Lower lobe of right lung (tissue), 2 donors: ENCODE results near the gene DNAJC24. TPM values are rescaled to one million over a fixed set of nuclear protein-coding genes. Genes with fewer than 3 reads are reported as not detected.
A peak's percentile ranks its signal among the peaks of the same experiment; 100 is the strongest.

Experiments
- ATAC-seq, 2 donors: fragments of 200-7000 bp; cut with Tn5 transposase; one replicate each; pipeline ENCODE4 v1.9.1; 2020 to 2022; ENCODE audit warnings: mild to moderate bottlenecking in 2 of 2, moderate library complexity in 2 of 2
- DNase-seq: peaks from one replicate; pipeline ENCODE4 v3.0.0-alpha.2; 2020
- H3K27ac ChIP-seq: fragments of 200-600 bp; one replicate; pipeline ENCODE4 v1.8.0; 2022
- H3K27me3 ChIP-seq: fragments of 200-600 bp; one replicate; pipeline ENCODE4 v1.8.0; 2022; ENCODE audit warnings: low read depth
- H3K36me3 ChIP-seq: fragments of 200-600 bp; one replicate; pipeline ENCODE4 v1.8.0; 2022; ENCODE audit warnings: mild to moderate bottlenecking
- H3K4me1 ChIP-seq: fragments of 200-600 bp; one replicate; pipeline ENCODE4 v1.8.0; 2022
- H3K4me3 ChIP-seq: fragments of 200-600 bp; one replicate; pipeline ENCODE4 v1.8.0; 2022; ENCODE audit warnings: mild to moderate bottlenecking
- H3K9me3 ChIP-seq: fragments of 200-600 bp; one replicate; pipeline ENCODE4 v1.8.0; 2022
- intact Hi-C: fragments of 100-400 bp; cut with DNase I; formaldehyde crosslinking; loops from one replicate; pipeline ENCODE4 v1.11.0; 2022
- total RNA-seq: library from RNA; stranded (reverse); fragmentation: NEBNext Ultra II Directional; extraction: Animal tissue kit (Norgen Biotek cat#: 25700); gene quantifications from one replicate; pipeline ENCODE4 v1.2.1, GENCODE V29; 2021
- TF ChIP-seq, protein P1 (sequence below): fragments of 200-600 bp; IDR thresholded peaks from one replicate; pipeline ENCODE4 v1.8.0; 2022; ENCODE audit warnings: antibody characterized with exemption, mild to moderate bottlenecking
- donor health status: DM: no; HTN: yes; CAD: no; lungs with severe emphysema.

The DNAJC24 gene
- total RNA-seq, 1 donor from 2014 or later = 16.3 TPM

- TF ChIP-seq, protein P1, sequence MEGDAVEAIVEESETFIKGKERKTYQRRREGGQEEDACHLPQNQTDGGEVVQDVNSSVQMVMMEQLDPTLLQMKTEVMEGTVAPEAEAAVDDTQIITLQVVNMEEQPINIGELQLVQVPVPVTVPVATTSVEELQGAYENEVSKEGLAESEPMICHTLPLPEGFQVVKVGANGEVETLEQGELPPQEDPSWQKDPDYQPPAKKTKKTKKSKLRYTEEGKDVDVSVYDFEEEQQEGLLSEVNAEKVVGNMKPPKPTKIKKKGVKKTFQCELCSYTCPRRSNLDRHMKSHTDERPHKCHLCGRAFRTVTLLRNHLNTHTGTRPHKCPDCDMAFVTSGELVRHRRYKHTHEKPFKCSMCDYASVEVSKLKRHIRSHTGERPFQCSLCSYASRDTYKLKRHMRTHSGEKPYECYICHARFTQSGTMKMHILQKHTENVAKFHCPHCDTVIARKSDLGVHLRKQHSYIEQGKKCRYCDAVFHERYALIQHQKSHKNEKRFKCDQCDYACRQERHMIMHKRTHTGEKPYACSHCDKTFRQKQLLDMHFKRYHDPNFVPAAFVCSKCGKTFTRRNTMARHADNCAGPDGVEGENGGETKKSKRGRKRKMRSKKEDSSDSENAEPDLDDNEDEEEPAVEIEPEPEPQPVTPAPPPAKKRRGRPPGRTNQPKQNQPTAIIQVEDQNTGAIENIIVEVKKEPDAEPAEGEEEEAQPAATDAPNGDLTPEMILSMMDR = no peak
- no peak overlapping the region for H3K4me3 ChIP-seq
- H3K27ac ChIP-seq = no peak overlapping the region
- H3K27me3 ChIP-seq = no peaks in the 10 kb centered on the region
- no peaks in the 10 kb centered on the region for H3K9me3 ChIP-seq
- no peak for ATAC-seq
- no peaks in the 10 kb centered on the region for H3K4me1 ChIP-seq
- intact Hi-C loops = no loop called here
- no peaks in the 10 kb centered on the region for H3K36me3 ChIP-seq
- DNase-seq = no peak
Measured at GRCh38 chr11:31327417-31327816, 42.2 kb upstream of the DNAJC24 start.

- no peak overlapping the region for H3K27ac ChIP-seq
- no peaks in the 10 kb centered on the region for H3K27me3 ChIP-seq
- intact Hi-C loops = no loop called here
- TF ChIP-seq, protein P1 = no peak
- no peaks in the 10 kb centered on the region for H3K9me3 ChIP-seq
- DNase-seq (no peak), ATAC-seq (no peak)
- H3K36me3 ChIP-seq = no peaks in the 10 kb centered on the region
- H3K4me3 ChIP-seq = no peak overlapping the region
- no peaks in the 10 kb centered on the region for H3K4me1 ChIP-seq
Measured at GRCh38 chr11:31328697-31329096, 41.0 kb upstream of the DNAJC24 start.

DNA sequence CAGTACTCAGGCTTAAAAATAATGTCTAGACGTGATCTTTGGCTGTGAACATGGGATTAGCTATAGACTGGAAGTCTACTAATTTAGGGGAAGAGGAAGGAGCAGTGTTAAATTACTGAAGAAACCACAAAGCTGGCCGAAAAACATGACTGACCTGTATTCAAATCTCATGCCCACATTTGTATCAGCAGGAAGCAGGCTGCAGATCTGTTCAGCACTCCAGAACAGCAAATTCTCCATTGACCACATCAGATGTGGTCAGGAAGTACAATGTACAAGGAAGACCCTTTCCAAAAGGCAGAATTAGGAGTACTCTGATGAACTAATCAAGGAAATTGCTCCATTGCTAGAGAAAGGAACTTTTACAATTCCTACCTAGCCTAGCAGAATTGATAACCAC lies 31.9 kb upstream of the DNAJC24 start:
- TF ChIP-seq, protein P1 = no peak
- DNase-seq (no peak), ATAC-seq (no peak)
- intact Hi-C loops = no loop called here
- H3K9me3 ChIP-seq = no peaks in the 10 kb centered on the region
- H3K27me3 ChIP-seq = no peaks in the 10 kb centered on the region
- H3K4me1 ChIP-seq = no peaks in the 10 kb centered on the region
- no peaks in the 10 kb centered on the region for H3K36me3 ChIP-seq
- no peak overlapping the region for H3K27ac ChIP-seq
- H3K4me3 ChIP-seq = no peak overlapping the region

GRCh38 chr11:31340903-31341572 lies 28.6 kb upstream of the DNAJC24 start:
- Histone ChIP-seq H3K27ac (no peak overlapping the region), H3K9me3 (no peaks in the 10 kb centered on the region), H3K36me3 (no peaks in the 10 kb centered on the region), H3K4me1 (no peaks in the 10 kb centered on the region), H3K27me3 (no peaks in the 10 kb centered on the region), H3K4me3 (no peak overlapping the region)
- TF ChIP-seq, protein P1 = peak; percentile 47
- DNase-seq (no peak), ATAC-seq (no peak)
- intact Hi-C loops = no loop called here

DNA sequence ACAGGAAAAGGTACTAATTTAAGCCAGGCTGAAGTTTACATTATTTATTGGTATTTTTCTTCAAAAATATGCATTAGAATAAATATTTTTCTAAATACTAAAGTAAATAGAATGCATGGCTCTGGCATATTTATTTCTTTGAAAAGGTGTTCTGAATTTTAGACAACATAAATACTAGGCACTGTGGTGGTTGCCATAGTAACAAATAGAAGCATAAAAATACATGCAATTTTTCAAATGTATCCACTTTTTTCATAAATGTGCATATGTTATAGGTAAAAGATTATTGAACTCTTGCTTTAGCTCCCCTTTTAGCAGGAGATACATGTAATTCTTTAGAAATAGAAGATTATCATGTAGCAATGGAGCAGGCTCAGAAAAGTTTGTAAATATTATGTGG lies 18.5 kb upstream of the DNAJC24 start:
- DNase-seq (no peak), ATAC-seq (no peak)
- intact Hi-C loops = no loop called here

More for the DNA sequence above, 18.5 kb upstream of the DNAJC24 start:
- Histone ChIP-seq H3K36me3 (no peaks in the 10 kb centered on the region), H3K27me3 (peaks cover 11% of the 10 kb centered on the region), H3K27ac (no peak overlapping the region), H3K9me3 (no peaks in the 10 kb centered on the region), H3K4me1 (no peaks in the 10 kb centered on the region), H3K4me3 (no peak overlapping the region)
- TF ChIP-seq, protein P1 = no peak
